HG03103 (cell line): Measurements from ENCODE around the gene APOL4.
"Not testable (repeated sequence)": the region's sequence is repeated elsewhere in the genome, so short reads cannot be mapped to it uniquely, and the experiment has no call there.

ENCODE experiments used
- ATAC-seq: cut with Tn5 transposase; IDR thresholded peaks from one replicate; pipeline ENCODE4 v1.9.1; 2021; ENCODE audit warnings: low read depth; ENCODE audit not compliant: unreplicated experiment

APOL4 gene

DNA sequence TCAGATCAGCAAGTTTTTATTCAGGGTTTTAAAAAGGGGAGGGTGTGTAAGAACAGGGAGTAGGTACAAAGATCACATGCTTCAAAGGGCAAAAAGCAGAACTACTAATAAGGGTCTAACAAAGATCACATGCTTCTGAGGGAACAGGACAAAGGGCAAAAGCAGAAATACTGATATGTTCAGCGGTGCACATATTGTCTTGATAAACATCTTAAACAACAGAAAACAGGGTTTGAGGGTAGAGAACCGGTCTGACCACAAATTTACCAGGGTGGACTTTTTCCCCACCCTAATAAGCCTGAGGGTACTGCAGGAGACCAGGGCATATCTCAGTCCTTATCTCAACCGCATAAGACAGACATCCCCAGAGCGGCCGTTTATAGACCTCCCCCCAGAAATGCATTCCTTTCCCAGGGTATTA, 7.9 kb upstream of the APOL4 start:
- not testable (repeated sequence) for ATAC-seq

DNA sequence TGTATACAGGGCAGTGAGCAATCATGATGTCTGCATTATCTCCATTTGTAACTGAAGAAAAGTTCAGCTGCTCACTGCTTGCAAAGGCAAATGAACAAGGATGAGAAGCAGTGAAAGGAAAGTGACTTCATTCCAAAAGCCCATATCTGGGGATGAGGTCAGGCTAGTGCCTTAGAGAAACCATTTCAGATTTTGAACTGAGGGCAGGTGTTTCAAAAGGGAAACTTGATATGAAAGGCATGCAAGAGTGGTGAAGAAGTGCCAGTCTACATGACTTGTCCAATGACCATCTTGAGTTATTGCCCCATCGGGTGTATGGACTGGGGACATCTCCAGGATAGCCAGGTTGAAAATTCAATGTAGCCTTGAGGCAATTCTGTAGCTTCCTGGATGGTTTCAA, 7.3 kb upstream of the APOL4 start:
- ATAC-seq = no peak

DNA sequence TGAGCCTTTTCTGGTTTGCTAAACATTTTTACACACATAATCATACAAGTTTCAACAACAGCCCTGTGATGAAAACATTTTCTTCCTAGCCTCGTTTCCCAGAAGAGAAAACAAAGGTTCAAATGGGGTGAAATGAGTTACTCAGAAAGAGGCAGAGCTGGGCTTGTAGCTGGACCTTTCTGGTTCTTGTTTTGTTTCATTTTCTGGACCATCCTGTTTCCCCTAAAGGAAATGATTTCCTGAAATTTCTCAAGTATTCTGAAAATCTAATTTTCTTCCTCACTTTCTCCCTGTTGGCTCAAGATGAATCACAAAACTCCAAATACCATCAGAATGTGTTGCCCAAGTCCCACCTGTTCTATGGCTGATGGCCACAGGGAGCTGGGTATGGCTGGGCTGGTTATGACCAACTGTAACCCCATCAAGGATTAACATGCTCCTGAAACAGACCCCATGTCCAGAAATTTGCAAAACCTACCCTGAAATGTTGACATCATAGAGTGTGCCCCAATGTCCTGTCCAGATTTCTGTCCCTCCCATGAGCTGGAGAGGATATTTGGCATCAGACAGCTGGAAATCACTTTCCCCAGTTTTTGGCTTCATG, 6.7 kb upstream of the APOL4 start:
- ATAC-seq = no peak

DNA sequence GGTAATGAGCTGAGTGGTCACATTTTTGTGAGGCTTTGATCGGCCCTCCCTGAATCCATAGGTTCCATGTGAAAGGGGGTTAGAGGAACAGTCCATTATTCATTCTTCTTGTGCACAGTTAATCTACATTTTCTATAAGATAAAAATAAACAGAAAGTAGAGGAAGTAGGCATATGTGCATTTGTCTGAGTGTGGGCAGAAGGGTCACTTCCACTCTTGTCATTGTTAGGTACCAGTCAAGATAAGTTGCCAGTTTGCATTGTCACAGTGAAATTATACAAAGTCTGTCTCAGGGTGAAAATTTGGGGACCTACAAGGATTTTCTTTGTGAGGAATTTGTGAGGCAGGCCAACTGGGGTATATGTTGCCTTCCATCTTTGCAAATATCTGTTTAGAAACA, 4.6 kb upstream of the APOL4 start:
- no peak for ATAC-seq

DNA sequence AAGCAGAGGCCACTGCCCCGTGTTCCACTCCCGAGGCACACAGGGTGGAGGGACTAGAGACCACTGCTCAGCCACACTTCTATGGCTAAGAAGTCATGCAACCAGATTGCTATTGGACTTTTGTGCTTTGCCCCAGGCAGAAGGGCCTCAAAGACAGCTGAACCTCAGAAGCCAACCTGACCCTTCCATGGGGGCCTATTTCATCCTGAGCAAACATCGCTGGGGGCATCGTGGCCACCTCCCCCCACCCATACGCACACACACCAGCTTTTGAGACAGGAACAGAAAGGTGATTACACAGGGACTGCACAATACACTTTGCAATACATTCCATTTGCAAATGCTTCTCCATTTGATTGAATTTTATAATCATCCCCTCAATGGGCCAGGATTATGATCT, 4.0 kb upstream of the APOL4 start:
- not testable (repeated sequence) for ATAC-seq

DNA sequence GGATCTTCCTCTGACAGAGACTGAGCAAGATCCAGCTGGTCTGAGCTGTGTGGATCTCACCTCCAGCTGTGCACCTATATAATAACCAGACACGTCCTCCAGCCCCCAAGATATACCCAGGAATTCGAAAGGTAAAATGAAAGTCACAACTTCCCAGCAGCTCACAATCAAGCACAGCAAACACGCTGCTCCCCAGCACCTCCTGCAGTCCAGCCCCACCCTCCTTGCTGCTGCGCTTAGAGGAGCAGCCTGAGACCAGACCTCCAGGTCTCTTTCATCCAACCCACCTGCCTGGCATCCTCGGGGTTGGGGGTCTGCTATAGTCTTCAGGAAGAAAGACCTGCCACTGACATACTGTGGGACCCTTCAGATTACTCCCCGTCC, 3.0 kb upstream of the APOL4 start:
- no peak for ATAC-seq

DNA sequence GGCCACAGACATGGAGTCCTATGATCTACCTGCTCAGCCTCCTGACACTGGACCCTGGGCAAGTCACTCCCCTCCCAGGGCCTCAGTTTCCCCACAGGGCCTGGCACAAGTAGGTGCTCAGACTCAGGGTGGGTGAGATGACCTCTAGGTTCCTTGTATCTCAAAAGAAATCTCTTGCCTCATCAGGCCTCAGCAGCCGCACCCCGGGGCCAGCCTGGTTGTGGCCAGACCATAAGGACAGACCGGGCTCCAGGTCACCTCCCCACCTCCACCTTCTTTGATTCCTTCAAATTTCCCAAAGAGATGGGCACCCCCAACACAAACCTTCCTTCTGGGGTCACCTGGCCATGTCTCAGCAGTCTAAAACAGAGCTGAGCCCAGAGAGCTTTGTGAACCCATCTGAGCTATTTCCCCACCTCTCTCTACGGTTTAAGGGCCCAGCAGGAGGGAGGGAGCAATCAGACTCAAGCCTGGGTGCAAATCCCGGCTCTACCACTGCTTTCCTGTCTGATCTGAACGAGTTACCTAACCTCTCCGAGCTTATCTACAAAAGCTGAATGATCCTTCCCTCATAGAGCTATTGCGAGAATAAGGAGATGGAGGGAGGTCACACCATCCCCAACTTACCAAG, 2.5 kb upstream of the APOL4 start:
- ATAC-seq = no peak

DNA sequence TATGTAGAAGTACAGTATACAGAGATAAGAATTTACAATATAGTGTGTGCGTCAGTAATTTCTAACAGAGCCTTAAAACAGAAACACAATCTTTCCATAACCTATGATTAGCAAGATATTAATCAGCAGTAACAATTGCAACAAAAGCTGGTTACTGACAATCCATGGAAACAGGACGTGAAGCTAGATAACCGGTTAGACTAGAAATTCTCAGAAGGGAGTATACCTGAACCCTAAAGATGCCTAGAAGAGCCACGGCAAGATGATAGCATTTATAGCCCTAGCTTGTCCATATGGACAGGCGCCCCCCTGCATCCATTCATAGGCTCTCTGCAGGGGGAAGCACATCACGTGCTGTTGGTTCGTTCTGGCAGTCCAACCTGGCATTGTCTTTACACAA, 1.8 kb upstream of the APOL4 start:
- ATAC-seq = not testable (repeated sequence)

DNA sequence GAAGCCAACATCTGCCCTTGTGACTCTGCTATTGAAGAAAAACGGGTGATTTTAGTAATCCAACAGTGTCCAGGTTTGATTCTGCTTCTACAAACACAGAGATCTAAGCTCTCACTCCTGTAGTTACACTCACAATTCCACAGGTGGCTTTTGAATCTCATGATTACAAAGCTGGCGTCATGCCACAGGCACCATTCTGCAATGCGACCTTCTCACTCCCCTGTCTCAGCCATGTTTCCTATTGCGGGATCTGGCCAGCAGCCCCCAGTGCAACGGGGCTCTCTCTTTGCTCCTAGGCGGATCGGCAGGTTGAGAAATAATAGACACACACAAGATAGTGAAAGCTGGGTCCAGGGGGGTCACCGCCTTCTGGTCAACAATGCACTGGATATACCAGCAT, 1.3 kb upstream of the APOL4 start:
- ATAC-seq = not testable (repeated sequence)

DNA sequence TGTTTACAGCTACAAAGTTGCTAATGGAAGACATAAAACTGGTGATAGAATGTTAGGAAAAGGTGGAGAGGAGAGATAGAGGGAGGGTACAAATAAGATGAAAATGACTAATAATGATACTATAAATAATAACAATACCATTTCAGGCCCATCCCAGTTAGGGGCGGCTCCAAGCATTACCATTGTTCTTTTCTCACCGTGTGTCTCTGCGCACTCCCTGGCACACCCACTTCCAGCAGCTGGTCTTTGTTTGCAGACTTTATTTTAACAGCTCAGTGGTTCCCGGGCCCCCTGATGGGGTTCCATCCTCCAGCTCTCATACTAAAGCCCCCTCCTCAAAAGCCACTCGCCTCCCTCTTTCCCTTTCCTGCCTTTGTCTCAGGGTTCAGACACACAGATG, 584 bp downstream of the APOL4 start:
- not testable (repeated sequence) for ATAC-seq

DNA sequence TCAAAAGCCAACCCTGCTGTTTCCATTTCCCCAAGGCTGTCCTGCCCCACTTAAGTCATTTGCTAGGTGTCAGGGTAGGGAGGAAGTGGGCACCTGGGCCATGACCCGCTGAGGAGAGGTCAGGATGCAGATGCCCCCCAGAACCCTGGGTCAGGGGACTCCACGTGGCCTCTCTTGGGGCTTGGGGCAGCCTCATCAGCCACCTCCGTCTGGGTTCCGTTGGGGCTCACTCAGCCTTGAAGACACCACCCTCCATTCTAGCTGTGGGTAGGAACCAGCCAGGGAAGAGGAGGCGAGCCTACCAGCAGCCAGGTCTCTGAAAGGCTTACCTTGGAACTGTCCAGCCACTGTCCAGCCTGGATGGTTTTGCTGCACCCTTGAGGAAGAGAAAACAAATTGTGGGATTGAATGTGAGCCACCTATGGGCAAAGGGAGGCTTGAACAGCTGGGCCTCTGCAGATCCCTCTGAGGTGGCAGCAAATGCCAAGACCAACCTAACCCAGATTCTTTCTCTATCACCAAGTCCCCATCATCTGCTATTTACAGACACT, 2.5 kb downstream of the APOL4 start:
- ATAC-seq = no peak

DNA sequence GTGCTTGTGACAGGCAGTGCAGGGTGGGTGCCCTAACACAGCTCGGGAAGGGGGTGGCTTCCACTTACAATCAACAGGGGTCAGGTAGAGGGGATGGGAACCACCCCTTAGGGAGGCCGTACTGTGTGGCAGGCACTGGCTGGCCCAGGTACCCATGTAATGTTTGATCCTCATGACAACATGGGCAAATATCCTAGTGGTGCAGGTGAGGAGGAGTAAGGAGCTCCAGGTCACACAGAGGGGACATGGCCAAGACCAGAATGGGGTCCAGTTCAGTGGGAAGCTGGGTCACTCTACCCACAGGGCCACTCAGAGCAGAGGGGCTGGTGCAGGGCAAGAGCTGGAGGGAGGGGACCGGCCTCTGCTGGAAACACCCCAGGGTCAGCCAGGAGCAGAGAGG, 3.1 kb downstream of the APOL4 start:
- ATAC-seq = no peak

DNA sequence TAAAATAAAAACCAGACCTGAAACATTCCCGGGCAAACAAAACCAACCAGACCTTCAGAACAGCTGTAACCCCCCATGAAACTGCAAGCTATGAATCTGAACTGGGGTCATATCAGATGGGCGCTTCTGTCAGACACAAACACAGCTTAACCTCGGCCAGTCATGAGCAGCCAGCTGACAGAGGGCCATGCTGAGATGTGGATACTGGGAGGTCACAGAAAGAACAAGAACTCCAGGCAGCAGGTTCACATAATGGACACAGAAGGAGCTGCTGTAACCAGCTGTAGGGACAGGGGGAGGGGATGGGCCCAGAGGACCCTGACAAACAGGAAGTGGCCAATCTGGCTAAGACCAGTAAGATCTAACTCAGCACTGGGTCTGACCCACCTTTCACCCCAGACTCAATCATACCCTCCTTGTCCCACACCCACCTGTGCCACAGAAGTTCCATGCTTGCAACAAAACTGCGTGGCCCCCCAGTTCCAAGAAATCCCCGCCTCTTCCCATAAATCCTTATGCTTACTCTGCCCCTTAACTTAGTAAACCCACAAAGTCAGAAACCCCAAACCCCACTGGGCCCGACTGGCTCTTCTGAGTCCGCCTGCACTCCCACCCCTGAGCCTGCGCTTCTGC, 4.0 kb downstream of the APOL4 start:
- no peak for ATAC-seq

DNA sequence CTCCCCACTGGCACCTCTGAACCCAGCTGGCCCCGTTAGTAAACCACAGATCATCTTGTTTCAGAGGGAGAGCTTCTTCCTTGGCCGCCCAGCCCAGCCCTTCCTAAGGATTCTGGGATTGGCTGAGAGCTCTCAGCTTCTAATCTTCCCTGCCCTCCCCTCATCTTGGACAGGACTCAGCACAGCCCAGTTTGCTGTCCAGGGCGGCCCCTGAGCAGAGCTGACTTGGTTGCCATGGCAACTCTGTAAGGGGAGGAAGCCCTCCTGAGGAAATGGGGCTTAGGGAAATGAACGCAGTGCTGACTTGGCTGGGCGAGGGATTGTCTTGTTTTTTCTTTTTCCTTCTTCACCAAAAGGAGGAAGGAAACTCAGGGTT, 4.6 kb downstream of the APOL4 start:
- no peak for ATAC-seq

DNA sequence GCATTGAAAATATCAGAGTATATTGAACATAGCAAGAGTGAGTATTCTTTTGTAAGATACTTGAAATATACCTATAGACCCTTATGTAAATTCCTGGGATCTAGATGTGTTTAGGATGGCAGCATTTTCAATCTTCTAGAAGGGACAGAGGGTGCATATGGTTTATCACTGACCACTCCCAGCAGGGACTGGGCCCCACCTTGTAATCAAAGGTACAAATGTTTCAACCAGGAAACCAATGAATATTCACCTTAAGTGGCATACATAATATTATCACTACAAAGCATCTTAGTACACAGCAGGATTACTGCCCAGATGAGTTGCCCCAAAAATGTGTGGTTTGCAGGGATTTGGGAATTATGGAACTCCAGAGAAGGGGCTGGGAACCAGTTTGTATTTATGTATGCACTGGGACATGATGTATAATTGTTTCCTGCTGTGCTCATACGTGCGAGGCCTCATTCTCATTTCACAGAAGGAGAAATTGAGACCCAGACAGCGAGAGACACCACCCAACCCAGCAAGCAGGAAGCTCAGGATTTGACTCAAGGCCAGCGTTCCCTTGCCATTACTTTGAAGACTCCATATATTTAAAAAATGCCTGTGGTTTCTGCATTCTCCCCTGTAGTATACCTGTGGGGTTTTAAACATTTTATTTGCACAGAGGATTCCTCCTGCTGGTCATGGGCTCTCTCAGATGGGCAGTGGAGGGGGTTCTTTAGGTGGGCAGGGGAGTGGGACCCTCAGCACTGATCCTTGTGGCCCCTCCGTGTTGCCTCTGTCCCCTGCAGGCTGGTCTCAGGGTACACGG, 5.2 kb downstream of the APOL4 start:
- no peak for ATAC-seq

DNA sequence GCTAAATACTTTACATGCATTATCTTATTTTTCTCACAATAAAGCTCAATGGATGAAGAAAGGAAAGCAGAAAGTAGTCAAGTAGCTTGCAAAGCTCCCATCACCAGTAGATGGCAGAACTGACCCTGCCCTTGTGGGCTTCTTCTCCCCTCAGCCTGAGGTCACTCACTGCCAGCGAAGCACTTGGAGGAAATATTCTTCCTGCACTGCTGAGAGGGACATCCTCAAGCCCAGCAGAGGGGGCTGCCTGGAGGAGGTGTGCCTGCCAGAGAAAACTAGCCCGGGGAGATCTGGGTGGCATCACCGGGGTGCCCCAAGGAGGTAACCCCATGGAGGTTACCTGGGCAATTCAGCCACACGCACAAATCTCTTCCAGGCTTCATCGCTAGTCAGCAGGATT, 6.6 kb downstream of the APOL4 start:
- ATAC-seq = no peak

DNA sequence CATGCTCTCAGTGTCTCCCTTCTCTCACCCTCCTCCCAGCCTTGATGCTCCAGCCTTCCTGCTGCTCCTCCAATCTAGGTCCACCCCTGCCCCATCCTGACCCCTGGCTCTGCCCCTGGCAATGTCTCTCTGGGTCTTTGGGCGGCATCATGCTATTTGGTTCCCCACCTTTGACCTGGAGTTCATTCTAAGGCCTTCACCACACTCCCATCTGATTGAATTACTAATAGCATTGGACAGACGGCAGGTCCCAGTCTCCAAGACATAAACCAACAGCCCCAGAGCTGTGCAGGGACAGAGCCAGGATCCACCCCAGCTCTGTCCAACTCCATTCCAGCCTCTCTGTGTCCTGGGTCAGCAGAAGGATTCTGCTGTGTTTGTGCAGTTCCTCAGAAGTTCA, 7.2 kb downstream of the APOL4 start:
- ATAC-seq = no peak

DNA sequence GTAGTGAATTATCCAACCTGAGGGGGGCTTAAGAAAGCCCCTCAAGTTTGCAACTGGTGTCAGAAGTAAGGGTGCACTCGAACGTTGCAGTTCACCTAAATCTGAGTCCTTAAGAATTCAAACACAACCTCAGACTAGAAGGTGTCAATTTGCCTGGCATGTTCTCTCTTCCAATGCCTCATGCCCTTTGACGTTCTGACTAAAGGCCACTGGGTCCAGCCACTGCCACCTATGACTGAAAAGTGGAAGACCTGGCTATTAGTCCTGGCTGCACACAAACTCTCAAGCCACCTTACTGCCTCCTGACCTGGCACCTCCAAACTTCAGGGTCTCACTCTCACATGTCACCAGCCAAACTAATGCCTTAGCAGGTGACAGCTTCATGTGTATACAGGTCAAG, 8.0 kb downstream of the APOL4 start:
- no peak for ATAC-seq

DNA sequence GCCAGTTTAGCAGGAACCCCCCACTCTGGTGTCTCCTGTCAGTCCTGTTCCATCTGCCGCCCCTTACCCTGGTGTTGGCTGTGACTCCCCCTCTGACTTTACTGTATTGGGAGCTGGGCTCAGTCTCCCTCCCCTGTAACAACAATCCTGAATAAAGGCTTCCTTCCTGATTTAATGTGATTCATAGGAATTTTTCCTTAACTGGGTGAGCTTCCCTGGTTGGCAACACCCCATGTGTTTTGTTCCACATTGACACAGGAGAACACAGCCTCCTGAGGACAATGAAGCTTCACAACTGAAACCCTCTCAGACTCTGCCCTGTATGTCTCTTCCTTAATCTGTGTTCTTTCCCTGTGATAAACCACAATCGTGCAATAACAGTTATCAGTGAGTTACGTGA, 8.4 kb downstream of the APOL4 start:
- ATAC-seq = no peak

DNA sequence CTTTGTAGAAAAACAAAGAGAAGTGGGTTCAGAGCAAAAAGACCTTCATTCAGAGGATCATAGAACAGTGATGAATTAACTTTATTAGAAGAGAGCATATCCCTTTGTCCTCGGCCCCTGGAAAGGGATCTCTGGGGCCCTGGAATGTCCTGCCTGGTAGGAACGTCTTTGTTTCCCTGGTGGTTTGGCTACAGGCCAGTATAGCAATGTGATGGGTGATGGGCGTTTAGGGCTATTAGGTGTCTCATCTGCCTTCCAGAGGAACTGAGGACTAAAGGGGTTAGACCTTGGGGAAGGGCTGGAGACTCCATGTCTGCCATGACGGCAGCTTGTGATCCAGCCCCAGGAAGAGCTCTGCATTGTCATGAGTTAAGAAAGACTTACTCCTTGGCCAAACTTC, 9.1 kb downstream of the APOL4 start:
- ATAC-seq = no peak

DNA sequence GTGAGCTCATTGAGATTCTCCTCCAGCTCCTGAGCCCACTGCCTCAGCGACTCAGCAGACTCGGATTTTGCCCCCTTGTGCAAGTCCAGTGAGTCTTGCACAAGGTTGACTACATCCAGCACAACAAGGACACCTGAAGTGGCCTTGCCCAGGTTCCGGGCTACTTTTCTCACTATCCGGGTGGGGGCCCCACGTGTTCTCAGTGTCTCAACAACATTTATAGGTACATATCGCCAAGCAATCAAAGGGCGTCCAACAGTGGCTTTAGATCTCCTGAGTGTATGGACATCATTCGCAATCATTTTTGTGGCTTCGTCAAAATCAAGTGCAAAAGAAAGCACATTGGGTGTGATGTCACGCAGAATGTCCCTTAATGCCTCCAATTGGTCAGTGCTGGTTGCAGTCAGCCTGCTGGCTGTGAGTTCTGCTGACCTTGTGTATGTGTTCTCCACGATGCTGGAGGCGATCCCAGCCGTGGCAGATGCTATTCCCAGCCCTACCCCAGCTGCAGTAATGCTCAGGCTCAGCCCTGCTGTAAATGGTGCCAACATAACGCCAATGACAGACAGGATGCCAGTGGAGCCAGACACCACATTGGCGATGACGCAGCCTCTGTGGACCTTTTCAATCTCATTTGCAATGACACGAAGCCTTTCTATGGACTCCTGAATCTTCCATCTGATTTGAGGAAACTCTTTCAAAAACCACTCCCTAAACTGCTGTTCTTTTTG, 10.3 kb downstream of the APOL4 start:
- ATAC-seq = no peak
